NCI-H2196 treated with DMSO at 0.1 percent for 48 hours (cell line): ENCODE measurements around the gene BBS2.
"Not testable (repeated sequence)": the region's sequence is repeated elsewhere in the genome, so short reads cannot be mapped to it uniquely, and the experiment has no call there.

Experiments used
- DNase-seq: peaks from one replicate; lab custom pipeline; 2025; ENCODE audit not compliant: unreplicated experiment; lab: John Stamatoyannopoulos, UW

The BBS2 gene

GRCh38 chr16:56530872-56531271, 11.0 kb upstream of the BBS2 start:
- no peak for DNase-seq

GRCh38 chr16:56525236-56525635, 5.4 kb upstream of the BBS2 start:
- no peak for DNase-seq

GRCh38 chr16:56520251-56520577, 390 bp upstream of the BBS2 start:
- DNase-seq = no peak

- no peak for DNase-seq
These were observed 1.4 kb downstream of the BBS2 start for GRCh38 chr16:56518425-56518824.

GRCh38 chr16:56517206-56517605, 2.6 kb downstream of the BBS2 start:
- no peak for DNase-seq

GRCh38 chr16:56515665-56516064, 4.2 kb downstream of the BBS2 start:
- DNase-seq = no peak

GRCh38 chr16:56514845-56515244, 5.0 kb downstream of the BBS2 start:
- DNase-seq = no peak

- no peak for DNase-seq
These were observed 5.9 kb downstream of the BBS2 start for GRCh38 chr16:56513972-56514371.

GRCh38 chr16:56513091-56513490, 6.7 kb downstream of the BBS2 start:
- DNase-seq = no peak

GRCh38 chr16:56512025-56512424, 7.8 kb downstream of the BBS2 start:
- DNase-seq = no peak

GRCh38 chr16:56510544-56510943, 9.3 kb downstream of the BBS2 start:
- no peak for DNase-seq

- no peak for DNase-seq
These were observed 12.9 kb downstream of the BBS2 start for GRCh38 chr16:56506941-56507340.

- no peak for DNase-seq
These were observed 14.6 kb downstream of the BBS2 start for GRCh38 chr16:56505181-56505580.

- no peak for DNase-seq
These were observed 26.0 kb downstream of the BBS2 start for GRCh38 chr16:56493815-56494214.

- no peak for DNase-seq
These were observed 26.7 kb downstream of the BBS2 start for GRCh38 chr16:56493126-56493525.

- no peak for DNase-seq
These were observed 28.1 kb downstream of the BBS2 start for GRCh38 chr16:56491657-56492261.

- DNase-seq = not testable (repeated sequence)
These were observed 31.0 kb downstream of the BBS2 start for GRCh38 chr16:56488868-56489267.

GRCh38 chr16:56488035-56488434, 31.8 kb downstream of the BBS2 start:
- DNase-seq = no peak

- DNase-seq = no peak
These were observed 36.4 kb downstream of the BBS2 start for GRCh38 chr16:56483394-56483793.

GRCh38 chr16:56482683-56483236, 37.1 kb downstream of the BBS2 start:
- no peak for DNase-seq

- no peak for DNase-seq
These were observed 38.2 kb downstream of the BBS2 start for GRCh38 chr16:56481468-56482122.

GRCh38 chr16:56480776-56481467, 38.9 kb downstream of the BBS2 start:
- no peak for DNase-seq
